ENCODE results near the gene TLN1. TPM values are rescaled to one million over a fixed set of nuclear protein-coding genes. Genes with fewer than 3 reads are reported as not detected.

TLN1 gene
- total and polyA plus RNA-seq, 8 donors, result 152 to 471 (median 191) TPM

DNA sequence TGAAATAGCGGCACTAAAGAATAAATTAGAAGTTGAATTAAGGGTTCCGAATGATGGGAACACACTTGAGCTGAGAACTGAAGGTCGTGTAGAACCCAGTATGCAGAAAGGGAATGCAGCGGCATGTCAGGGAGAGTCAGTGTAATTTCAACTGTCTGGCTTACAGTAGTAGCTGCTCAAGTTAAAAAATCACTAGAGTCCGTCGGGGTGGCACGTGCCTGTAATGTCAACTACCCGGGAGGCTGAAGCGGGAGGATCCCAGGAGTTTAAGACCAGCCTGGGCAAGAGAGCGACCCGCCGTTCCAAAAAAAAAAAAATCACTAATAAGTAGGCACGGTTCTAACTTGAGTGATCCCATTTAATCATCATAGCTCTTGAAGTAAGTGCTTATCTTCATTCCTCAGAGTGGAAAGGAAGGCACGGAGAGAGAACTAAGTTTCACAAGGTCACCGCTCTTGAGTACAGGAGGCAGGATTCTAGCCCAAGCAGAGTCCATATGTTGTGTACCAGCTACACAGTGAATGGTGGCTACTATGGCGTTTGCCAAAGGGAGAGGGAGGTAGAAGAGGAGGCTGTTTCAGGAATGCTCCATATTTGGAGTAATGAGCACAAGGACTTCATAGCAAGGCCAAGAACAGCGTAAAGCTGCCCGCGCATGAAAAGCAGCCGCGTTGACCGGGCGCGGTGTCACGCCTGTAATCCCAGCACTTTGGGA is 75.0 kb downstream of the TLN1 start:
- H3K36me3 ChIP-seq, result peaks cover 0 to 19% of the 10 kb centered on the region in 2 donors
- H3K27me3 ChIP-seq, result no peaks in the 10 kb centered on the region
- peaks cover 0 to 56% of the 10 kb centered on the region in 2 donors for H3K4me1 ChIP-seq
- ATAC-seq (peak; percentile 24), DNase-seq (peak in 1 of 4 donors; percentile 65)
- H3K9me3 ChIP-seq, result no peaks in the 10 kb centered on the region
- H3K4me3 ChIP-seq, result peak overlapping the region; percentile 21 to 96
- no peak for TF ChIP-seq CTCF (IDR thresholded peaks at IDR 0.05)
- H3K27ac ChIP-seq, result peak overlapping the region; percentile 96 to 97
- intact Hi-C loops (cut with DNase I), result no loop called here

GRCh38 chr9:35656348-35656747 is 75.6 kb downstream of the TLN1 start:
- no peak overlapping the region for H3K4me3 ChIP-seq
- H3K27ac ChIP-seq, result no peak overlapping the region
- no peak for TF ChIP-seq CTCF (IDR thresholded peaks at IDR 0.05)
- H3K36me3 ChIP-seq, result peaks cover 0 to 13% of the 10 kb centered on the region in 2 donors
- intact Hi-C loops (cut with DNase I), result no loop called here
- no peak for ATAC-seq
- peaks cover 0 to 54% of the 10 kb centered on the region in 2 donors for H3K4me1 ChIP-seq
- DNase-seq, result no peak
- no peaks in the 10 kb centered on the region for H3K27me3 ChIP-seq
- H3K9me3 ChIP-seq, result no peaks in the 10 kb centered on the region

GRCh38 chr9:35653611-35654010 is 78.4 kb downstream of the TLN1 start:
- intact Hi-C loops (cut with DNase I), result no loop called here
- H3K27ac ChIP-seq, result no peak overlapping the region
- peaks cover 4 to 47% of the 10 kb centered on the region in 2 donors for H3K4me1 ChIP-seq

DNA sequence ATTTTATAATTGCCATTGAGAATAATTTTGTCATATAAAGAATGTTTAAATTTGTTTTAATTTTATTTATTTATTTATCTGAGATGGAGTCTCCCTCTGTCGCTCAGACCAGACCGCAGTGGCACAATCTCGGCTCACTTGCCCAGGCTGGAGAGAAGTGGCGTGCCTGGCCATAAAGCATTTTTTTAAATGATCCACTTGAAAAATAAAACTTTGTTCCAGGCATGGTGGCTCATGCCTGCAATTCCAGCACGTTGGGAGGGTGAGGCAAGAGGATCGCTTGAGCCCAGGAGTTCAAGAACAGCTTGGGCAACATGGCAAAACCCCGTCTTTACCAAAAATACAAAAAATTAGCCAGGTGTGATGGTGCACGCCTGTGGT is 79.2 kb downstream of the TLN1 start:
- ATAC-seq, result no peak
- Histone ChIP-seq H3K36me3 (no peaks in the 10 kb centered on the region), H3K4me1 (peaks cover 4 to 50% of the 10 kb centered on the region in 2 donors), H3K9me3 (no peaks in the 10 kb centered on the region), H3K27ac (peak overlapping the region; percentile 33 to 56), H3K4me3 (no peak overlapping the region), H3K27me3 (no peaks in the 10 kb centered on the region)
- no peak for DNase-seq
- intact Hi-C loops (cut with DNase I), result no loop called here
- TF ChIP-seq CTCF (IDR thresholded peaks at IDR 0.05), result no peak

More at GRCh38 chr9:35653611-35654010, 78.4 kb downstream of the TLN1 start:
- DNase-seq, result no peak
- TF ChIP-seq CTCF (IDR thresholded peaks at IDR 0.05), result no peak
- H3K4me3 ChIP-seq, result no peak overlapping the region
- no peak for ATAC-seq
- H3K36me3 ChIP-seq, result no peaks in the 10 kb centered on the region
- no peaks in the 10 kb centered on the region for H3K9me3 ChIP-seq
- H3K27me3 ChIP-seq, result no peaks in the 10 kb centered on the region

- no peaks in the 10 kb centered on the region for H3K9me3 ChIP-seq
- peaks cover 4 to 53% of the 10 kb centered on the region in 2 donors for H3K4me1 ChIP-seq
- intact Hi-C loops (cut with DNase I), result no loop called here
- peak overlapping the region; percentile 33 to 56 for H3K27ac ChIP-seq
- ATAC-seq, result peak; percentile 50
- no peaks in the 10 kb centered on the region for H3K36me3 ChIP-seq
- DNase-seq, result no peak
- TF ChIP-seq CTCF (IDR thresholded peaks at IDR 0.05), result no peak
- no peak overlapping the region for H3K4me3 ChIP-seq
- H3K27me3 ChIP-seq, result no peaks in the 10 kb centered on the region
These were observed 79.8 kb downstream of the TLN1 start for GRCh38 chr9:35651956-35652828.
